ACC112 (cell line): ENCODE data around the gene ATRNL1.

ENCODE experiments used
- H2AFZ ChIP-seq: fragments of 200-600 bp; sonication (generic); one replicate; pipeline ENCODE4 v1.6.0; 2017; ENCODE audit warnings: antibody characterized with exemption, low read length; ENCODE audit not compliant: unreplicated experiment
- H3K27ac ChIP-seq: fragments of 200-600 bp; sonication (generic); 2 replicates; pipeline ENCODE4 v1.5.1; 2014; ENCODE audit warnings: low read depth, mild to moderate bottlenecking, antibody characterized with exemption, low read length, moderate library complexity
- H3K27me3 ChIP-seq: fragments of 200-600 bp; sonication (generic); 2 replicates; pipeline ENCODE4 v1.6.1; 2014; ENCODE audit warnings: mild to moderate bottlenecking, antibody characterized with exemption, low read length, moderate library complexity, mixed read lengths; ENCODE audit not compliant: insufficient read depth
- H3K36me3 ChIP-seq: fragments of 200-600 bp; sonication (generic); 2 replicates; pipeline ENCODE4 v1.6.1; 2016; ENCODE audit warnings: mild to moderate bottlenecking, antibody characterized with exemption, low read length, moderate library complexity, mixed read lengths; ENCODE audit not compliant: insufficient read depth
- H3K4me1 ChIP-seq: fragments of 200-600 bp; sonication (generic); one replicate; pipeline ENCODE4 v1.6.1; 2016; ENCODE audit warnings: low read length, mixed read lengths; ENCODE audit not compliant: insufficient read depth, unreplicated experiment, control insufficient read depth
- H3K4me3 ChIP-seq: fragments of 200-600 bp; sonication (generic); 2 replicates; pipeline ENCODE4 v1.5.1; 2014; ENCODE audit warnings: mild to moderate bottlenecking, low read depth, low read length
- H3K79me2 ChIP-seq: fragments of 200-600 bp; sonication (generic); one replicate; pipeline ENCODE4 v1.6.0; 2016; ENCODE audit warnings: low read length; ENCODE audit not compliant: control insufficient read depth, unreplicated experiment, insufficient read depth

ATRNL1 gene

DNA sequence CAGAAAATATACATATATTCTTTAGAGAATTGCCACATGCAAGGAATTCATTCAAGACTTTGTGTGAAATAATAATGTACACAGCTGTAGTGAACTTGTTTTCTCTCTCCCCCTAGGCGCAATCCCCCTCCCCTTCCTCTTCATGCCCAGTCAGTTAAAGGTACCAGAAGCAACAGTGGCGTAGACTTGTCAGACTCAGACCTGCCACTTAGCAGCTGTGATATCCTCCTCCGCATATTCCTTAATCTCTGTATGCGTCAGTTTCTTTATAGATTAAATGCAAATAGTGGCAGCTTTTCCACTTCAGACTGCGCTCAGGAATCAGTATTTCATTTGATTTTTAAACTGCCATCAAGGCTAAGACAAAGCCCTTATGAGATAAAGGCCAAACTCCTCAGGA lies 815.9 kb downstream of the ATRNL1 start:
- H3K27me3 ChIP-seq: no peaks in the 10 kb centered on the region
- no peak overlapping the region for H3K27ac ChIP-seq
- no peaks in the 10 kb centered on the region for H3K36me3 ChIP-seq
- H3K4me3 ChIP-seq: no peak overlapping the region
- no peaks in the 10 kb centered on the region for H3K4me1 ChIP-seq
- no peaks in the 10 kb centered on the region for H3K79me2 ChIP-seq
- no peak overlapping the region for H2AFZ ChIP-seq

DNA sequence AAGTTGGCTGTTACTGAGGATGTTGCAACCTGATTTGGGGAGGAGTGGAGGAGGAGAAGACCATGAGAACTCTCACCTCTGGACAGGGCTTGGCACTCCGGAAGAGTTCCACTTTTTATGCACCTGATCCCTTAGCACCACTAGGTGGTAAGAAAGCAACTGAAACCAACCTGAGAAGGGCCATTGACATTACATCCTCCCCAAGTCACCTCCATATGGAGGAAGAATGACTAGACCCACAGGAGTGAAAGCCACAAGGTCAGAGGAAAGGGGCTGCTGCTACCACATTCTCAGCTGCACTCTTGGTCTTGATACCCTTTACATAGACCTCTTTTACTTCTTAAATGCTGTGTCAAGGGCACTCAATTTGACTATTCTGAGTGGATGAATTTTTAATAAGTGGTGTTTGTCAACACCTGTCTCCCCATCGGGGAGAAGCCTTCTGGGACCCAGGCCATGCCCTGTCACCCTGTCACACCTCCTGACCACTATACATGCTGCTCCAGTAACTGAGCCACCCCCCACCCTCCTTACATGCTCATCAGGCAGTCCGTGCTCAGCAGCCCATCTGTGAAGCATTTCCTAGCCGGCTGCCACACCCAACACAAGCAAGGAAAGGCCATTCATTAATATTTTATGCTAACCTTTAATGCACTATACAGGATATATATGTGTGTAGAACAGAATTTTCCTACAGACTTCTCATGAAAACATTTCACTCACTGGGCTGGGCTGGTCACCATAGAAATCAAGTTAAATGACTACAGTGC lies 817.0 kb downstream of the ATRNL1 start:
- Histone ChIP-seq H3K27me3 (no peaks in the 10 kb centered on the region), H2AFZ (no peak overlapping the region), H3K27ac (no peak overlapping the region), H3K79me2 (no peaks in the 10 kb centered on the region), H3K36me3 (no peaks in the 10 kb centered on the region), H3K4me1 (no peaks in the 10 kb centered on the region), H3K4me3 (no peak overlapping the region)

GRCh38 chr10:115914475-115914874 lies 821.3 kb downstream of the ATRNL1 start:
- H3K4me3 ChIP-seq: no peak overlapping the region
- H3K36me3 ChIP-seq: no peaks in the 10 kb centered on the region
- H3K27me3 ChIP-seq: no peaks in the 10 kb centered on the region
- H3K4me1 ChIP-seq: peaks cover 9% of the 10 kb centered on the region
- no peak overlapping the region for H2AFZ ChIP-seq
- no peaks in the 10 kb centered on the region for H3K79me2 ChIP-seq
- no peak overlapping the region for H3K27ac ChIP-seq

GRCh38 chr10:115915429-115915828 lies 822.3 kb downstream of the ATRNL1 start:
- no peak overlapping the region for H3K4me3 ChIP-seq
- H3K79me2 ChIP-seq: no peaks in the 10 kb centered on the region
- no peaks in the 10 kb centered on the region for H3K27me3 ChIP-seq
- H3K4me1 ChIP-seq: peaks cover 9% of the 10 kb centered on the region
- H3K27ac ChIP-seq: no peak overlapping the region
- H3K36me3 ChIP-seq: no peaks in the 10 kb centered on the region
- H2AFZ ChIP-seq: no peak overlapping the region

GRCh38 chr10:115918812-115919211 lies 825.6 kb downstream of the ATRNL1 start:
- Histone ChIP-seq H3K79me2 (no peaks in the 10 kb centered on the region), H2AFZ (peak overlapping the region; percentile 12), H3K4me1 (peaks cover 27% of the 10 kb centered on the region)

DNA sequence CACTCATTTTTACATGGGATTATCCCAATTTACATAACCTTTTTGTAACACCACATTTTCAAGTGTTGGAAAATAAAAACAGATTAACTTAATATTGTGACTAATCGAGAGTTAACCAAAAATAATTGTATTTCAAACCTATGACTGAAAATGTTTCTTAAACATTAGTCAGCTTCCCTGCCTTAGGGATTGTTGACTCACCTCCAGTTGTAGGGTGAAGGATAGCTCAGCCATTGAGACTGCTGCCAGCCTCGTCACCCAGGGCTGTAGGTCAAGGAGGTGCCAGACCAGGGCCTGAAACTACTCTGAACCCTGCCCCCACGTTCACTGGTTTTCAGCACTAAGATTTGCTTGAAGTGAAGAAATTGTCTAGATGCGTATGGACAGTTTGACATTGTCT lies 828.6 kb downstream of the ATRNL1 start:
- Histone ChIP-seq H3K4me1 (peaks cover 27% of the 10 kb centered on the region), H3K4me3 (peak overlapping the region; percentile 62), H3K79me2 (no peaks in the 10 kb centered on the region), H3K36me3 (no peaks in the 10 kb centered on the region), H2AFZ (peak overlapping the region; percentile 73), H3K27ac (peak overlapping the region; percentile 53), H3K27me3 (no peaks in the 10 kb centered on the region)

More at GRCh38 chr10:115918812-115919211, 825.6 kb downstream of the ATRNL1 start:
- no peaks in the 10 kb centered on the region for H3K36me3 ChIP-seq
- no peak overlapping the region for H3K27ac ChIP-seq
- no peaks in the 10 kb centered on the region for H3K27me3 ChIP-seq
- no peak overlapping the region for H3K4me3 ChIP-seq

- Histone ChIP-seq H2AFZ (no peak overlapping the region), H3K36me3 (no peaks in the 10 kb centered on the region), H3K27ac (no peak overlapping the region), H3K79me2 (no peaks in the 10 kb centered on the region), H3K4me3 (no peak overlapping the region), H3K27me3 (no peaks in the 10 kb centered on the region), H3K4me1 (peaks cover 16% of the 10 kb centered on the region)
Measured at GRCh38 chr10:115931309-115931708, 838.1 kb downstream of the ATRNL1 start.

GRCh38 chr10:115932099-115932498 lies 838.9 kb downstream of the ATRNL1 start:
- Histone ChIP-seq H3K4me3 (no peak overlapping the region), H3K27ac (no peak overlapping the region), H3K4me1 (peaks cover 23% of the 10 kb centered on the region), H3K79me2 (no peaks in the 10 kb centered on the region), H3K27me3 (no peaks in the 10 kb centered on the region), H3K36me3 (no peaks in the 10 kb centered on the region), H2AFZ (no peak overlapping the region)

- Histone ChIP-seq H3K36me3 (no peaks in the 10 kb centered on the region), H3K4me3 (no peak overlapping the region), H2AFZ (no peak overlapping the region), H3K27ac (no peak overlapping the region), H3K27me3 (no peaks in the 10 kb centered on the region), H3K4me1 (peaks cover 33% of the 10 kb centered on the region), H3K79me2 (no peaks in the 10 kb centered on the region)
Measured at GRCh38 chr10:115933098-115933497, 839.9 kb downstream of the ATRNL1 start.

GRCh38 chr10:115935731-115936130 lies 842.6 kb downstream of the ATRNL1 start:
- no peaks in the 10 kb centered on the region for H3K27me3 ChIP-seq
- H3K36me3 ChIP-seq: no peaks in the 10 kb centered on the region
- H3K4me1 ChIP-seq: peaks cover 33% of the 10 kb centered on the region
- no peaks in the 10 kb centered on the region for H3K79me2 ChIP-seq
- no peak overlapping the region for H3K27ac ChIP-seq
- H2AFZ ChIP-seq: no peak overlapping the region
- no peak overlapping the region for H3K4me3 ChIP-seq
